Right lung (tissue), 5 donors: ENCODE measurements around the gene PVALEF. TPM values are rescaled to one million over a fixed set of nuclear protein-coding genes. Genes with fewer than 3 reads are reported as not detected.

Source experiments
- DNase-seq, 2 donors: peaks; one replicate each; pipeline ENCODE4 v3.0.0-alpha.2; 2013
- polyA plus RNA-seq, 5 donors: library from polyadenylated mRNA; unstranded; fragments of 120-200 nt; gene quantifications; one replicate each; pipeline versions ENCODE4 v1.2.1 to v1.2.3, GENCODE V29; 2013; ENCODE audit warnings: inconsistent platforms in 1 of 5, low replicate concordance in 1 of 5; ENCODE audit not compliant: insufficient read length in 5 of 5, insufficient read depth in 1 of 5

PVALEF gene
- polyA plus RNA-seq, 5 donors, result 0.13 to 0.35 (median 0.23) TPM; not detected in 2

DNA sequence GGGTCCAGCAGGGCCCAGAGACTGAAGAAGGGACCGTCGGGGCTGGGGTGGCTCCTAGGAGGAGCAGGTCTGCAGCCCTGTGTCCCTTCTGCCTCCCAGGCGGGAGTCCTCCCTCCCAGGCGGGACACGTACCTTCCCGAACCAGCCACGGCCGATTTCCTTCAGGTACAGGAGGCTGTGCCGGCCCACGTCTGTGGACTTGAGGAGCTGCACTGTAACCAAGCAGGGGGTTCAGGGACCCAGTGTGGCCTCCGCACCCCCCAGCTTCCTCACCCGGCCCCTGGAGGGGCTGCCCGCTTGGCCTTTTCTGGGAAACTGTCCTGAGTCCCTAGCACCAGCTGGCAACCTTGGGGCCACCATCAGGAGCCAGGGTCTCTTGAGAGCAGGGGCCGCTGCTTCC lies 37.0 kb upstream of the PVALEF start:
- no peak for DNase-seq

DNA sequence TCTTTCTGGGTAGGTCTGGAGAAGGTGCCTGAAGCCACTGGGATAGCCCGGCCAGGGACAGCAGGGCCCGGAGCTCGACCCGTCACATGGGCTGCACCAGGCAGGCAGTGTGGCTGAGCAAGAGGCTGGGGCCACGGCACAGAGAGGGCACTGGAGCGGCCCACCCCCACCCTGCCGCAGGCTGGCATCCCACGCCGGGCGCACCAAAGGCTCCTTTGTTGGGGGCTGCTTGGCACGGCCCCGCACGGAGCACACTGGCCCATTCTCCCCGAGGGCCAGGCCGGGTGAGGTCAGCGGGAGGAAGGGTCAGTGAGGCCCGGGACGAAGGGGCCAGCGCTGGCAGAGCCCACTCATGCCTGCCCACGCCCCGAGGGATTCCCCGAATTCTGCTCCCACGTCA lies 36.5 kb upstream of the PVALEF start:
- no peak for DNase-seq

DNA sequence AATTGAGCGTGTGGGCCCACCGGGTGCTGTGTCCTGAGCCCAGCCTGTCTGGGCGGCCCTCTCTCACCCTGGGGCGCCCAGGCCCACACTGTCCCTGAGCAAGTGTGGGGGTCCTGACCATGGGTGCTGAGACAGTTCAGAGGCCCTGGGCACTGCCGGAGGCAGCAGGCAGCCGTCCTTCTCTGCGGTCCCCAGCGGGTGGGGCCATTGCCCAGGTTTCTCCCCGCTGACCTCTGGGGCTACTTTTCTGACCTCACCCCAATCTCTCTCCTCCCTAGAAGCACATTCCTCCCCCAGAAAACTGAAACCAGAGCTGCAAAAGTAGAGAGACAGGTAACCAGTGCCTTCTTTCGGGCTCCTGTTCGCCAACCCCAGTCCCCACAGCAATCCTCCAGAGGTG lies 36.0 kb upstream of the PVALEF start:
- no peak for DNase-seq

DNA sequence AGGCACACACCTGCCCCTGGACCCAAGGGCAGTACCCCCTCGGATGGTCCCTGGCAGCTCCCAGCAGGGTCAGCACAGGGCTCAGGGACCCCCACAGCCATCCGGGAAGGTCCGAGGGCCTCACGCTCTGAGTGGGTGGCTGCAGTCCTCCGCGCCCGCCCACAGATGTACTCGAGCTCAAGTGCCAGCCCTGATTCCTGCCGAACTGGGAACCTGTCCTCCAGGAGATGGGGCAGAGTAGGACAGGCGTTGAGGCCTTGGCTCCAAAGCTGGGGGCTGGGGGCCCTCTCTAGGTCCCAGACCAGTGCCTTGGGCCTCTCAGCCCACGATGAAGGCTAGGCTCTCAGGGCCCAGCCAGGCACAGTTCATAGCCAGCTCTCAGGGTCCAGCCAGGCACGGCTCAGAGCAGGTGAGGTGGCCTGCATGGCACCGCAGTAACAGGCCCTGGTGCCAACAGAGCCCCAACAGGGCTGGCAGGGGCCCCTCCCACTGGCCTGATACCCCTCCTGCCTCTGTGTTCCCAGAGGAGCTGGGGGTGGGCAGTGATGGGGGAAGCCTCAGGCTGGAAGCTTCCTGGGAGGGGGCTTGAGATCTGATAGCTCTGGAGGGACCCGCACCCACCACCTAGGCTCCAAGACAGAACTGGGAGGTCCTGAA lies 35.5 kb upstream of the PVALEF start:
- DNase-seq, result no peak

DNA sequence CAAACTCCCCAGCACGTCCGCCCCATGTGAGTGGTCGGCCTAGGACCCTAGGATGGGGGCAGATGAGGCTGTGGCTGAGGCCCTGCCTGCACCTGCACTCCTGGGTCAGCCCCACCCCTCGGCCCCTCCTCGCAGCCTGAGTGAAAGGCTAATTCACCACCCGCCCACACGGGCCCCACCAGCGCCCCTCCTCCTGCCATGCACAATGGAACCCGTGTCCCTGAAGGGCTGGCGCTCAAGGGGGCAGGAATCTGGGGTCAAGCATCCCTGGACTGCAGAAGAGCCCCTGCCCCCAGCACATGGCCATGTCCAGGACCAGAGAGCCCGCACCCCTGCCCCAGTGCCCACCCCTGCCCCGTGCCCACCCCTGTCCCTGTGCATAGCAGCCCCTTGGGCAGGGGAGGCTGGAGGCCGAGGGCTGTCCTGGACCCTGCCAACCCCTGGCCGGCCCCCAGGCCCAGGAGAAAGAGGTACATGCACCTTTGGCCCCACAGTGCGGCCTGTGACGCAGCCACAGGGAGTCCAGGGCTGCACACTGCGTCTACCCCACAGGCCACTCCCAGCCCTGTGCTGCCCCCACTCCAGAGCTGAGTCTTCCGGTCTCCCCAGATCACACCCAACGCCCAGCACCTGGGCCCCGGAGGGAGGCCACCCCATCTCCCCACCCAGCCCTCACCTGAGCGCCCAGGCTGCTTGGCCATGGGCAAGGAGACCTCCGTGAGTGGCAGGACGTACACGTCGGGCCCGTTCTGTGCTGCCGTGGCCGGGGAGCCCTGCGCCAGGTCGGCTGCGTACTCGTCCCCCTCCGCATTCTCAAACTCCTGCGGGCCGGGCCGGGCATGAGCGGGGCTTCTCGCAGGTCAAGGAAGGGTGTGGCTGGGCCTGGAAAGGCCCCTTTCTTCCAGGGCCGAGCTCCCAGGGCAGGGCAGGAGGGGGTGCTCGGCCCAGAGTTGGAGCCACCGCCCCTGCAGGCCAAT lies 34.6 kb upstream of the PVALEF start:
- DNase-seq, result no peak

DNA sequence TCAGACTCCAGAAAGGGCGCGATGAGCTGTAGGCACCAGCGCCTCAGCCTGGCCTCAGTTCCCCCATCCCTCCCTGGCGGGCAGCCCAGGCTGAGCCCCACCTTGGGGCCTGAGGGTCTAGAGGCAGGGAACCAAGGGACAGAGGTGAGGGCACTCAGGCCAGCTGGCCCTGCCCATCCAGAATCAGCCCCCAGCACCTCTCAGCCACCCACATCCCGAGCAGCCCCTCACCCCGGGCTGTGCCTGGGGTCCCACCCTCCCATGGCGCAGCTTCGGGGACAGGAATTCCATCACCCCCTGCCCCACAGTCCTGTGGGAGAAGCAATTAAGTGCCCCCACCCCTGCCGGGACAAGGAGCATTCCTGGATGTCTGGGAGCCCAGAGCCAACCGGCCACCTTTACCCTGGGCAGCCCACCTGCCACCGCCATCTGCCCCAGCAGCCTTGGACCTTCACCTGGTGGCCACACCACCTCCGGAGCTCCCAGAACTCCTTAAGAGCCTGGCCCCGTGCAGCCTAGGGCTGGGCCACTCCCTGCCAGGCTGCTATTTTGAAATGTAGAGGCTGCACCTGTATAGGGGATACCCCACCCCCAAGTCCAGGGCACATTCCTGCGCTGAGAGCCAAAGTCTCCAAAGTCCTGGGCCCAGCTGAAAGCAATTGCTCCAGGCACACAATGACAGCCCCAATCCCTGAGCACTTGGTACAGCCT lies 33.7 kb upstream of the PVALEF start:
- peak in 1 of 2 donors; percentile 35 for DNase-seq

DNA sequence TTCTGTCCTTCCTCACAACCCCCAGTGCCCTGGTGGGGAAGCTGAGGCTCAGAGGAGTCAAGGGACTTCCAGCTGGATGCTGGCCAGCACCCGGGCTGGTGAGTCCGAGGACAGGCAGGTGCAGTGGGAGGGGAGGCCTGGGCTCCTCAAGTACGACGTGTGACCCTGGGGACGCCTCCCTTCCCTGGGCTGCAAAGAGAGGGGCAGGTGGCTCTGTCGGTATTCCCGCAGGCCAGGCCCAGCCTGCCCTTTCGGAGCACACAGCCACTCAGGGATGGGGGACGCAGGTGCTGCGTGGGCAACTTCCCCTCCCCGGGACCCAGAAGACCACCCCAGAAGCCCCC lies 33.1 kb upstream of the PVALEF start:
- DNase-seq, result no peak

DNA sequence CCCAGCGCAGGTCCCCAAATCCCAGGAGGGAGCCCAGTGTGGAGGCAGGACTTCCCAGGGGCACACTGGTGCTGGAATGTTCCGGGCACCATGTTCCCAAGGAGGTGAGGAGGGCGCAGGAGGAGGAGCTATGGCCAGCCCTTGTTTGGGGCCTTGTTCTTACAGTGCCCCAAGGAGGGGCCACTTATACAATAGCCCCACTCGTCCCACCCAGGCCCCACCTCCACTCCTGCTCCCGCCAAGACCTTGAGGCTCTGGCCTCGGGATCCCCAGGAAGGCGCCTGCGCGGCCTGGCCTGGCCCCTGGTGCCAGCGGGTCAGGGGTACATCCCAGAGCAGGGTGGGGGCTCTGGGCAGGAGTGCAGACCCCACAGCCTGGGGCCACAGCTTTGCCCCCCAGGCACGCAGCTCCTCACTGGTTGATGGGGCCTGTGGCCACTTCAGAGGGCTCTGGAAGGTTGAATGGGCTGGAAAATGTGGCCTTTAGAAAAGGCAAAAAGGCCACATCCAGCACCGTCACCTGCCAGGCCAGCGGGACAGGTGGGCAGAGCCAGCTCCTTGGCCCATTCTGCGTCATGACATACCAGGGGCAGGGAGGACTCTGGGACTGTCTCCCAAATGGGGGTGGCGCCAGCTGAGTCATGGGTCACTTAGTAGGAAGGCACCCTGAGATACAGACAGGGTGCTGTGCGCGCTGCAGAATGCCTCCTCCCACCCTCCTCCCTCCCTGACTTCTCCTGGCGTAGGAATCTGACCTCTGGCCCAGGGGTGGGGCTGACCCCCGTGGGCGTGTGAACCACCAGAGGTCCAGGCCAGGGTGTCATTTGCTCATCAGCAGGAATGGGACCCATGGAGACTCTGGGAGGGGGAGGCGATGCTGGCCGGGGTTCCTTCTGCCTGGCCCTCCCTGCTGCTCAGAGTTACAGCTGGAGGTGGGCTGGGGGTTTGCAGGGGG lies 32.3 kb upstream of the PVALEF start:
- DNase-seq, result no peak

DNA sequence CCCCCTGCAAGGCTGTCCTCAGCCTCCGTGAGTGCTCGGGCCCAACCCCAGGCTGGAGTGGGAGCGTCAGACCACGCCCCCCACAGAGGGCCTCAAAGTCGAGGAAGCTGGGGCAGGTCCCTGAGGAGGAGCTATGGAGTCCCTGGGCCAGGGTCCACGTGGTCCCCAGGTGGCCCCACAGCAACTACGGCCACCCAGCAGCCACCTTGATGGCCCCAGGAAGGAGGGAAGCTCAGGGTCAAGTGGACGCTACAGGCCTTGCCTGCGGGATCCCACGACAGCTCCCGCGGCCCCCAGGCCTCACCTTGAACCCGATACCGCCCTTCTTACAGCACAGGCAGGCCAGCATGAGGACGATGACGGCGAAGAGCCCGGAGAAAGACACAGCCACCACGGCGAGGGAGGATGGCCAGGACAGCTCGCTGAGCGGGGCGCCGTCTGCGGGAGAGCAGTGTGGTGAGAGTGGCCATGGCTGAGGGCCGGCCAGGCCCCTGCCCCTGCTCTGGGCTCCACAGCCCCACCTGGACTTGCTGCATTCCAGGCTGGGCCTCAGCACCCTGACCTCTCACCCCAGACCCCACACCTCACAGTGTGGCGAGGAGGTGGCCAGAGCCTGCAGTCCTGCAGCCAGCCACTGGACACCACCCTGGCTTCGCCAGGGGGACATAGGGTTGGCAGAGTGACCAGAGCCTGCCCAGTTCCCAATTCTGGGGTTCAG lies 31.1 kb upstream of the PVALEF start:
- DNase-seq, result no peak

DNA sequence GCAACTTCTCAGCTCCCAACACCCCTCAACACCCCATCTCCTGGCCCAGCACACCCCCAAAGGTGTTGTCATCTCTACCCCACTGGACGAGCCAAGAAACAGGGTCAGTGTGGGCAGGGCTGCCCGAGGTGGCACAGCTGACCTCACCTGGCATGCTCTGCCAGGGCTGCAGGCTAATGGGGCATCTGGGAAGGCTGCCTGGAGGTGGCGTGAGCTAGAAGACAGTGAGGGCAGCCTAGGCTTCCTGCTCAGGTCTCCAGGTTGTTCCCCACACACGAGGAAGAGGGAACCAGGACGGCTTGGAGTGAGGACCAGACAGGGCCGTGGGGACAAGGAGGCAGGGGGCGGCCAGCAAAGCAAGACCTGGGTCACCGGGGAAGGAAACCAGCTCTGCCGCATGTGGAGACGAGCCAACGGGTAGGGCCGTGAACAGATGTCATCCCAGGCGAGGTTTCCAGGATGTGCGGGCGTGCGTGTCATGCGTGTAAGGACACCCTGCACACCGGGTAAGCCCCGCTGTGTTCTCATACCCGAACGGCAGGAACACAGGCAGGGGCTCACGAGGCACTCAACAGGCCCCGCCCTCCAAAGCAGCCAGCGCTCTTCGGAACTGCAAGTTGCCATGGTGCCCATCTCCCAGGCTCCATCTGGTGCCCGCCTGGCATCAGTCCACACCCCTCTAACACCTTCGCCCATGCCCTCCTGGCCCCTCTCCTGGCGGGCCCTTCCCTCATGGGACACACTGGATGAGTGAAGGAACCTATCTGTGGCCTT lies 29.6 kb upstream of the PVALEF start:
- no peak for DNase-seq

DNA sequence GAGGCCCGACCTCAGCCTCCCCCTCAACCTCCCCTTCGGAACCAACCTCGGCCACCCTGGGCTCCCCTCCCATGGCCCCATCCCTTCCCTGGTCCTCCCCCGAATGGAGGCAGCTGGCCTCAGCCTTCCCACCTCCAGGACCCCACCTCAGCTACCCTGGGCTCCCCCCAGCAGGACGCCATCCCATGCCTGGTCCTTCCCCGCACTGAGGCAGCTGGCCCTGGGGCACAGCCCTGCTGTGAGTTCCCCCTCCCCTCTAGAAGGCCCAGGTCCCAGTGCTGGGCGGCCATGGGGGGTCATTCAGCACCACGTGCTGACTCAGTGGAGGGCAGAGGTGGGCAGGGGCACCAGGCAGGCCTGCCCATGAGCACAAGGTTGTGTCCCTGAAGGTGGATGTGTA lies 28.9 kb upstream of the PVALEF start:
- DNase-seq, result no peak

DNA sequence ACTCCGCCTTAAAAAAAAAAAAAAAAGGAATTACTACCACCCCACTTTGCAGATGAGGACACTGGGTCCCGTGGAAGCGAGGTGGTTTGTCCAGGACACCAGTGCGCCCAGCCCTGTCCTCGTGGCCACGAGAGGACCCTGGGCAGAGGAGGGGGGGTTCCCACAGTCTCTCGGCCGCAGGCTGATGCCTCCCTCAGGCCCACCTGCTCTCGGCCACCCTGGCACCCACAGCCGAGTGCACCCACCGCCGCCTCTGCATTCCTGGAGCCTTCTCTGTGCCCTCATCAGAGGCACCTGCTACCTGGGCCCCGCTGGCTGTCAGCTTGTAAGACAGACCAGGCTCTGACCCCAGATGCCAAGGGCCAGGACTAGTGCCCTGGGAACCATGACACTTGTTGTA lies 28.1 kb upstream of the PVALEF start:
- DNase-seq, result no peak

DNA sequence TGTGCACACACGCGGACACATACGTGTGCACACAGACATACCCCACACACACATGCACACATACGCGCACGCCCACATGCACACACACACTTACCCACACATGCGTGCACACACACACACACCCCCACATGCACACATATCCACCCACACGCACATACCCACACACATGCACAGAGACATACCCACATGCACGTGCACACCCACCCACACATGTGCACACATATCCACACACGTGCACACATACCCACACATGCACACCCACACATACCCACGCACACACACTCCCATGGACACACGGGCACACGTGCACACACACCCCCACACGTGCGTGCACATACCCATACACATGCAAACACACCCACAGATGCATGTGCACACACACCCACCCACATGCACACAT lies 27.2 kb upstream of the PVALEF start:
- no peak for DNase-seq

DNA sequence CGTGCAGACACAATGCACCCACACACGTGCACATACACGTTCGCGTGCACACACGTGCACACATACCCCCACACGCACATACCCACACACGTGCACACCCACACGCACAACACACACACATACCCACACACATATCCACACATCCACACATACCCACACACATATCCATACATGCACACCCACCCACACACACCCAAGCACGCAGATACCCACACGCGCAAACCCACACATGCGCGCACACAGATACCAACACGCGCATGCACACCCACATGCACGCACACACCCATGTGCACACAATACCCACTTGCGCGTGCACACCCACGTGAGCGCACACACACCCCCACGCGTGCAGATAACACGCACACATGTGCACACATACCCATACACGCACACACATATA lies 26.8 kb upstream of the PVALEF start:
- DNase-seq, result no peak

DNA sequence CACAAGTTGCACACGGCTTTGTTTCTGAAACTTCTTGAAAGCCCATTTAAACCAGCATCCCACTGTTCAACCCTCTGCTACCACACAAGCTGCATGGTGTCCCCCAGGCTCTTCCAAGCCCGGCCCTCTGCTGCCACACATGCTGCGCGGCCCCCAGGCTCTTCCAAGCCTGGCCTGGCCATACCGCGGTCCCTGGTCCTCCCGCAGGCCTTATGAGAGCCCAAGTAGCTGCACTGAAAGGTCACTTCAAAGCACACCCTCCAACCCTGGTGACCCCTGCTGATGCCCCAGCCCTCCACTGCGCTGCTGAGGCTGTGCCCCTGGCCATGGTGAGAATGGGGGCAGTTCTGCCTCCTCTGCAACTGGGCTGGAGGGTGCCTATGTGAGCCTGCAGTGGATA lies 25.9 kb upstream of the PVALEF start:
- no peak for DNase-seq

DNA sequence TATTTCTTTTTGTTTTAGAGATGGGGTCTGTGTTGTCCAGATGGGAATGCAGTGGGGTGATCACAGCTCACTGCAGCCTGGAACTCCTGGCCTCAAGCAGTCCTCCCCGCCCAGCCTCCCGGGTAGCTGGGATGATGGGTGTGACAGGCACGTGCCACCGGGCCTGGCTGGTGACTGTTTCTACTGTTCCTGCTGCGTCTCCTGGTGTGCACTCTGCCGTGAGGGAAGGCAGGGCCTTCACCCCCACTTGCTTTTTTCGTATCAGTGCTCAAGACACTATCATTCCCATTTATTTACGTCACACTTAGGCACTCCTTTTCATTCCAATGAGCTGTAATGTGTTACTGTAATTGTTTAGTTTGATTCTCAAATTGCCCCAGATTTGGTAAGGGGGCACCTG lies 25.3 kb upstream of the PVALEF start:
- DNase-seq, result no peak

DNA sequence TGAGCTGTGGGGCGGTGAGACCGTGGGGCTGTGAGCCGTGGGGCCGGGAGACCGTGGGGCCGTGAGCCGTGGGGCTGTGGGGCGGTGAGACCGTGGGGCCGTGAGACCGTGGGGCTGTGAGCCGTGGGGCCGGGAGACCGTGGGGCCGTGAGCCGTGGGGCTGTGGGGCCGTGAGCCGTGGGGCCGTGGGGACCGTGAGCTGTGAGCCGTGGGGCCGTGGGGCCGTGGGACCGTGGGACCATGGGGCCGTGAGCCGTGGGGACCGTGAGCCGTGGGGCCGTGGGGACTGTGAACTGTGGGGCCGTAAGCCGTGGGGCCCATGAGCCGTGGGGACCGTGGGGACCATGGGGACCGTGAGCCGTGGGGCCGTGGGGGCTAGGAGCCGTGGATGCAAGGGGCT lies 24.6 kb upstream of the PVALEF start:
- DNase-seq, result no peak

DNA sequence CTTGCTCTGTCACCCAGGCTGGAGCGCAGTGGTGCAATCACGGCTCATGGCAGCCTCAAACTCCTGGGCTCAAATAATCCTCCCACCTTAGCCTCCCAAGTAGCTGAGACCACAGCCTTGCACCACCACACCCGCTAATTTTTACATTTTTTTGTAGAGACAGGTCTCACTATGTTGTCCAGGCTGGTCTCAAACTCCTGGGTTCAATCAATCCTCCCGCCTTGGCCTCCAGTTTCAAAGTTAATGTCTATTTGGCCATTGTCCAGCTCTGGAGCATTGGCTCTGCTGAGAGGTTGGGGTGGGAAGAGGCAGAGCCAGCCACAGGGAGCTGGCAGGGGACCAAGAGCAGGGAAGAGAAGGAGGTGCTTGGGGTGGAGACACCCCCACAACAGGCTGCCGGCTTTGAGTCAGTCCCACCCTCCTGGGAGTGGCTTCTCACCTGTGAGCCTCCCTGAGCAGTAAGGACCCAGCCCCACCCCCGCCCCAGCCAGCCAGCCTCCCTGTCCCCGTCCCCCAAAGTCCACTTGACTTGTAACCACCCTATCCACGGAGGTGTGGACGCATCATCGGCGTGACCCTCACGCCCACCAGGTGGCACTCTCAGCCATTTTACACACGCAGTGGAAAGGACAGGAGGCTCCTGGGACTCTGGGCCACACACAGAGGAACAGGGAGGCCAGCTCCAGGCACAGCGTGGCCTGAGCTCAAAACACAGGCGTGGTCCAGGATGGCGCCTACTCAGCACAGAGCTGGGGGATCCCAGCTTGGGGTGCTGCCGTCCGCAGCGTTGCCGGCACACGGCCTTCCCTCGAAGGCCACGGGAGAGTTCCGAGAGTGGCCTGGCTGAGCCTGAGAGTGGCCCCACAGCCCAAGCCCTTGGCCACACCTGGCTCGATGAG lies 22.8 kb upstream of the PVALEF start:
- DNase-seq, result peak; percentile 66 to 73

DNA sequence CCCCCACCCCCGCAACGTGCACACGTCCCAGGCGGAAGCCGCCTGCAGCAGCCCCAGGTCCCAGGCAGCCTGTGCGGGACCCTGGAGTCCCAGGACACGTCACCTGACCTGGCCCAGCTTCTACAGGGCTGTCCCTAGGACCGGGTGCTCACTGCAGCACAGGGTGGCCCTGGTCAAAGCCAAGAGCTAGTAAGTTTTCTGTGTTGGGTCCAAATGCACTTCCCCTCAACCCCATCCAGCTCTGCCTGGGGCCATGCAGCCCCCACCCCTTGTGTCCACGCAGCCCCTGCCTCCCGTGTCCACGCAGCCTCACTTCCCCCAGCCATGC lies 22.1 kb upstream of the PVALEF start:
- DNase-seq, result no peak
